ENCODE results near the gene BEND5. TPM values are rescaled to one million over a fixed set of nuclear protein-coding genes. Genes with fewer than 3 reads are reported as not detected.

Gene BEND5
- total RNA-seq, 1 donor from 2014 or later, result 15.9 TPM

DNA sequence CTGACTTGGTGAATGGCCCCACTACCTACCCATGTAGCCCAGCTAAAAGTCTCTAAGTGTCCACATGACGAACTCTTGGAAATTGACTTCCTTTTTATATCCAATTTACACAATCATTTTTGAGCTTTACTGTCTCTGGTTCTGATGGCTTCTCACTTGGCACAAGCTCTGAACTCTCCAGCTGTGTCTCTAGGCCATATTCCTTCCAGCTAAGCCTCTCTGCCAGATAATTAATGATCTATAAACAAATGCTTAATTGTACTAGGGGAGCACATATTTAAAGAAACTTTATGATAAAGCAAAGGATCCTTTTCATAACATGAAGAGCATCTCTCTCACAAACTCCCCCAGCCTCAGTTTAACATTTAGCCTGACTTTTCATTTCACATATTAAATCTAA, 16.3 kb upstream of the BEND5 start:
- Histone ChIP-seq H3K27ac (no peak overlapping the region), H3K9me3 (ENCODE audit: low read depth) (no peaks in the 10 kb centered on the region), H3K79me2 (ENCODE audit: low read depth) (no peaks in the 10 kb centered on the region), H3K9ac (no peak overlapping the region), H3K4me2 (no peak overlapping the region), H3K4me3 (no peak overlapping the region), H3K27me3 (no peaks in the 10 kb centered on the region), H2AFZ (replicated peaks) (no peak overlapping the region), H3K36me3 (no peaks in the 10 kb centered on the region), H3F3A (ENCODE audit: low read depth) (no peaks in the 10 kb centered on the region), H4K20me1 (ENCODE audit: low read depth) (no peaks in the 10 kb centered on the region), H3K4me1 (no peaks in the 10 kb centered on the region)
- Mint-ChIP-seq H3K4me1 (no peaks in the 10 kb centered on the region), H3K27me3 (ENCODE audit: insufficient read depth, low read depth) (peaks cover 2% of the 10 kb centered on the region), H3K9me3 (no peaks in the 10 kb centered on the region), H3K27ac (no peak overlapping the region), H3K36me3 (no peaks in the 10 kb centered on the region), H3K4me3 (no peak overlapping the region)
- DNase-seq (ENCODE audit: low spot score), result no peak
- TF ChIP-seq EZH2 (IDR thresholded peaks at IDR 0.05) (no peak), EZH2phosphoT487 (IDR thresholded peaks at IDR 0.05) (no peak)
- TF ChIP-seq, protein P1, sequence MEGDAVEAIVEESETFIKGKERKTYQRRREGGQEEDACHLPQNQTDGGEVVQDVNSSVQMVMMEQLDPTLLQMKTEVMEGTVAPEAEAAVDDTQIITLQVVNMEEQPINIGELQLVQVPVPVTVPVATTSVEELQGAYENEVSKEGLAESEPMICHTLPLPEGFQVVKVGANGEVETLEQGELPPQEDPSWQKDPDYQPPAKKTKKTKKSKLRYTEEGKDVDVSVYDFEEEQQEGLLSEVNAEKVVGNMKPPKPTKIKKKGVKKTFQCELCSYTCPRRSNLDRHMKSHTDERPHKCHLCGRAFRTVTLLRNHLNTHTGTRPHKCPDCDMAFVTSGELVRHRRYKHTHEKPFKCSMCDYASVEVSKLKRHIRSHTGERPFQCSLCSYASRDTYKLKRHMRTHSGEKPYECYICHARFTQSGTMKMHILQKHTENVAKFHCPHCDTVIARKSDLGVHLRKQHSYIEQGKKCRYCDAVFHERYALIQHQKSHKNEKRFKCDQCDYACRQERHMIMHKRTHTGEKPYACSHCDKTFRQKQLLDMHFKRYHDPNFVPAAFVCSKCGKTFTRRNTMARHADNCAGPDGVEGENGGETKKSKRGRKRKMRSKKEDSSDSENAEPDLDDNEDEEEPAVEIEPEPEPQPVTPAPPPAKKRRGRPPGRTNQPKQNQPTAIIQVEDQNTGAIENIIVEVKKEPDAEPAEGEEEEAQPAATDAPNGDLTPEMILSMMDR (IDR thresholded peaks at IDR 0.05), result no peak

DNA sequence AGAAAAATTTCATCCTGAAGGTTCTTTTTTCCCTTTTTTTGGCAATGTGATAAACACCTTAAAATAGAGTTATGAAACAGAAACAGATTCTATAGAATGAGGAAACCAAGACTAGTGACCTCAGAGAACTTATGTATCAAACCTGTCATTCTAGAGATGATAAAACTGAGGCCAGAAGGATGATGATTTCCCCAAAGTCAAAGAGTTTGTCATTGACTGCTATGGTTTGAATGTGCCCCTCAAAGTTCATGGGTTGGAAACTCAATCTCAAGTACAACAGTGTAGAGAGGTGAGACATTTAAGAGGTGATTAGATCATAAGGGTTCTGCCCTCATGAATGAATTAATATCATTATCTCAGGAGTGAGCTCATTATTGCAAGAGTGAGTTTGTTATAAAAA, 13.7 kb upstream of the BEND5 start:
- H3K27me3 Mint-ChIP-seq (ENCODE audit: insufficient read depth, low read depth), result peaks cover 2% of the 10 kb centered on the region

DNA sequence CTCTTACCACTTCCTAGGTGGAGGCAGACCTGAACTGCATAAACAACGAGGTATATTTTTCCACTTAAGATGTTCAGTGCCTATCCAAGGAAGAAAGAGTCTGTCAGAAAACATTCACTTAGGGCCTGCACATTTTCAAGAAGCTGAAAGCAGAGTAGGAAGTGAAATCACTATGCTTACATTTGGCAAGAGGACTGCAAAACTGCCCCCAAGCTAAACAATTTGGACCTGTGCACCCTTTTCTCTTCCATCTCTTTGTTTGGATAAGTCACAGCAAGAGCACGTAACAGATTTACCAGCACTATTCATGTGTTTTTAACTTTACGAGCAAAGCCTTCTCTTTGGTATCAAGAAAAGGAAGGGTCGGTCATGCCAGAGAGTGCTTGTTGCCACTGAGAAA, 13.2 kb upstream of the BEND5 start:
- H3K36me3 ChIP-seq, result no peaks in the 10 kb centered on the region
- no peaks in the 10 kb centered on the region for H3K4me1 Mint-ChIP-seq
- no peak overlapping the region for H3K9ac ChIP-seq
- H3K27ac ChIP-seq, result no peak overlapping the region
- no peak overlapping the region for H3K4me3 Mint-ChIP-seq
- no peaks in the 10 kb centered on the region for H3K27me3 ChIP-seq
- no peak for DNase-seq (ENCODE audit: low spot score)
- H3K79me2 ChIP-seq (ENCODE audit: low read depth), result no peaks in the 10 kb centered on the region
- H4K20me1 ChIP-seq (ENCODE audit: low read depth), result no peaks in the 10 kb centered on the region
- no peak overlapping the region for H3K27ac Mint-ChIP-seq
- H3K4me1 ChIP-seq, result no peaks in the 10 kb centered on the region
- no peaks in the 10 kb centered on the region for H3K36me3 Mint-ChIP-seq
- H3K9me3 Mint-ChIP-seq, result no peaks in the 10 kb centered on the region
- peaks cover 2% of the 10 kb centered on the region for H3K27me3 Mint-ChIP-seq (ENCODE audit: insufficient read depth, low read depth)
- TF ChIP-seq EZH2phosphoT487 (IDR thresholded peaks at IDR 0.05) (no peak), EZH2 (IDR thresholded peaks at IDR 0.05) (no peak)
- TF ChIP-seq, protein P1 (IDR thresholded peaks at IDR 0.05), result no peak
- H3K4me3 ChIP-seq, result no peak overlapping the region
- H3K4me2 ChIP-seq, result no peak overlapping the region
- H3F3A ChIP-seq (ENCODE audit: low read depth), result no peaks in the 10 kb centered on the region
- no peaks in the 10 kb centered on the region for H3K9me3 ChIP-seq (ENCODE audit: low read depth)
- H2AFZ ChIP-seq (replicated peaks), result no peak overlapping the region

More for the DNA sequence above, 13.7 kb upstream of the BEND5 start:
- Mint-ChIP-seq H3K9me3 (no peaks in the 10 kb centered on the region), H3K27ac (no peak overlapping the region), H3K4me1 (no peaks in the 10 kb centered on the region), H3K36me3 (no peaks in the 10 kb centered on the region), H3K4me3 (no peak overlapping the region)
- TF ChIP-seq, protein P1 (IDR thresholded peaks at IDR 0.05), result no peak
- TF ChIP-seq EZH2phosphoT487 (IDR thresholded peaks at IDR 0.05), result no peak
- TF ChIP-seq EZH2 (IDR thresholded peaks at IDR 0.05), result no peak
- no peaks in the 10 kb centered on the region for H3K9me3 ChIP-seq (ENCODE audit: low read depth)
- H2AFZ ChIP-seq (replicated peaks), result no peak overlapping the region
- no peak overlapping the region for H3K4me2 ChIP-seq
- H3K4me1 ChIP-seq, result no peaks in the 10 kb centered on the region
- H3F3A ChIP-seq (ENCODE audit: low read depth), result no peaks in the 10 kb centered on the region
- no peak overlapping the region for H3K27ac ChIP-seq
- no peaks in the 10 kb centered on the region for H4K20me1 ChIP-seq (ENCODE audit: low read depth)
- H3K9ac ChIP-seq, result no peak overlapping the region
- DNase-seq (ENCODE audit: low spot score), result no peak
- H3K27me3 ChIP-seq, result no peaks in the 10 kb centered on the region
- H3K4me3 ChIP-seq, result no peak overlapping the region
- no peaks in the 10 kb centered on the region for H3K79me2 ChIP-seq (ENCODE audit: low read depth)
- H3K36me3 ChIP-seq, result no peaks in the 10 kb centered on the region
